Mucosa of descending colon (tissue), 3 donors: ENCODE results near the gene PDLIM5. TPM values are rescaled to one million over a fixed set of nuclear protein-coding genes. Genes with fewer than 3 reads are reported as not detected.
"Not testable (repeated sequence)": the region's sequence is repeated elsewhere in the genome, so short reads cannot be mapped to it uniquely, and the experiment has no call there.

Experiments used
- ATAC-seq: fragments of 200-7000 bp; cut with Tn5 transposase; one replicate; pipeline ENCODE4 v1.9.1; 2020; ENCODE audit warnings: mild to moderate bottlenecking, moderate library complexity
- DNase-seq, 3 donors: peaks; one replicate each; pipeline ENCODE4 v3.0.0-alpha.2; 2020
- H3K36me3 ChIP-seq: fragments of 200-600 bp; one replicate; pipeline ENCODE4 v1.8.0; 2021; ENCODE audit warnings: low read depth, mild to moderate bottlenecking
- H3K4me1 ChIP-seq: fragments of 200-600 bp; one replicate; pipeline ENCODE4 v1.8.0; 2021; ENCODE audit warnings: low read depth, mild to moderate bottlenecking
- H3K4me3 ChIP-seq: fragments of 200-600 bp; one replicate; pipeline ENCODE4 v1.8.0; 2021; ENCODE audit warnings: mild to moderate bottlenecking
- H3K9me3 ChIP-seq: fragments of 200-600 bp; one replicate; pipeline ENCODE4 v1.8.0; 2021; ENCODE audit warnings: mild to moderate bottlenecking
- intact Hi-C, 2 donors: fragments of 100-400 bp; cut with DNase I in 1 of 2; cut with micrococcal nuclease in 1 of 2; formaldehyde crosslinking; loops; one replicate each; pipeline versions ENCODE4 v1.11.0 to v1.11.1; 2022; cut with DNase I, micrococcal nuclease
- total RNA-seq, 3 donors: library from RNA; stranded (reverse); fragmentation: NEBNext Ultra II Directional in 2 of 3; extraction: Animal tissue kit (Norgen Biotek cat#: 25700) in 2 of 3; gene quantifications; one replicate each; pipeline versions ENCODE4 v1.2.1 to v1.2.4, GENCODE V29; 2021 to 2023
- TF ChIP-seq, protein P1 (sequence below): fragments of 200-600 bp; IDR thresholded peaks from one replicate; pipeline ENCODE4 v1.8.0; 2022; ENCODE audit warnings: antibody characterized with exemption, mild to moderate bottlenecking
- donor health status: DM: no; HTN: no; CAD: no; lungs with moderate emphysema.
- donor health status: DM: no; HTN: no; CAD: no.
- donor health status: DM: no; HTN: yes; CAD: no.

The PDLIM5 gene
- total RNA-seq, 3 donors from 2014 or later: 137 to 183 (median 160) TPM

GRCh38 chr4:94654714-94655113 lies 203.0 kb downstream of the PDLIM5 start:
- intact Hi-C loops: no loop called here
- no peaks in the 10 kb centered on the region for H3K36me3 ChIP-seq
- ATAC-seq (no peak), DNase-seq (no peak)
- H3K4me3 ChIP-seq: no peak overlapping the region
- peaks cover 7% of the 10 kb centered on the region for H3K4me1 ChIP-seq
- TF ChIP-seq, protein P1, sequence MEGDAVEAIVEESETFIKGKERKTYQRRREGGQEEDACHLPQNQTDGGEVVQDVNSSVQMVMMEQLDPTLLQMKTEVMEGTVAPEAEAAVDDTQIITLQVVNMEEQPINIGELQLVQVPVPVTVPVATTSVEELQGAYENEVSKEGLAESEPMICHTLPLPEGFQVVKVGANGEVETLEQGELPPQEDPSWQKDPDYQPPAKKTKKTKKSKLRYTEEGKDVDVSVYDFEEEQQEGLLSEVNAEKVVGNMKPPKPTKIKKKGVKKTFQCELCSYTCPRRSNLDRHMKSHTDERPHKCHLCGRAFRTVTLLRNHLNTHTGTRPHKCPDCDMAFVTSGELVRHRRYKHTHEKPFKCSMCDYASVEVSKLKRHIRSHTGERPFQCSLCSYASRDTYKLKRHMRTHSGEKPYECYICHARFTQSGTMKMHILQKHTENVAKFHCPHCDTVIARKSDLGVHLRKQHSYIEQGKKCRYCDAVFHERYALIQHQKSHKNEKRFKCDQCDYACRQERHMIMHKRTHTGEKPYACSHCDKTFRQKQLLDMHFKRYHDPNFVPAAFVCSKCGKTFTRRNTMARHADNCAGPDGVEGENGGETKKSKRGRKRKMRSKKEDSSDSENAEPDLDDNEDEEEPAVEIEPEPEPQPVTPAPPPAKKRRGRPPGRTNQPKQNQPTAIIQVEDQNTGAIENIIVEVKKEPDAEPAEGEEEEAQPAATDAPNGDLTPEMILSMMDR: no peak
- H3K9me3 ChIP-seq: no peaks in the 10 kb centered on the region

DNA sequence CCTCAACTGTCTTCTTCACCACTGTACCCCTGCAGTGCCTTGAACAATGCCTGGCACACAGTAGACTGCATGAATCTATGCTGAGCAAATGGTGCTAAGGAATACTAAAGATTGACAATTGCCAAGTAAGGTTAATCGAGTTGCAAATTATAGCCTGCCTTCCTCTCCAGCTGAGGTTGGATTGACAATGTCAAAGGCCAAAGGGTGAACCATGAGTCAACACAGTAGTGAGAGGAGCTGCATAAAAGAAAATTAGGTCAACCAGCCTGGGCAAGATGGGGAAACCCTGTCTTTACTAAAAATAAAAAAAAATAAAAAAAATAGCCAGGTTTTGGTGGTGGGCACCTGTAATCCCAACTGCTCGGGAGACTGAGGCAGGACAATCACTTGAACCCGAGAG lies 208.9 kb downstream of the PDLIM5 start:
- H3K4me1 ChIP-seq: no peaks in the 10 kb centered on the region
- H3K4me3 ChIP-seq: no peak overlapping the region
- intact Hi-C loops: no loop called here
- no peaks in the 10 kb centered on the region for H3K9me3 ChIP-seq
- DNase-seq: no peak
- no peaks in the 10 kb centered on the region for H3K36me3 ChIP-seq
- TF ChIP-seq, protein P1: no peak
- ATAC-seq: no peak

DNA sequence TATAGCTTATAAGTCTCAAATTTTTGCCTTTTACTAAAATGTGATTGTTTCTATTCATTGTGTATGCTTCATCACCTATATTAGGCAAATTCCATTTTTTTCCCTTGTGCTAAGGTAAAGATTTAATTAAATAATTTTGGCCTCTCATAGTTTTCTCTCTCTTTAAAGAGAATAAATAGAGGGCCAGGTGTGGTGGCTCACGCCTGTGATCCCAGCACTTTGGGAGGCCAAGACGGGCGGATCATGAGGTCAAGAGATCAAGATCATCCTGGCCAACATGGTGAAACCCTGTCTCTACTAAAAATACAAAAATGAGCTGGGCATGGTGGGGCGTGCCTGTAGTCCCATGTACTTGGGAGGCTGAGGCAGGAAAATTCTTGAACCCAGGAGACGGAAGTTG lies 213.3 kb downstream of the PDLIM5 start:
- H3K9me3 ChIP-seq, DNase-seq, ATAC-seq, H3K4me1 ChIP-seq, intact Hi-C loops, H3K4me3 ChIP-seq, H3K36me3 ChIP-seq: not testable (repeated sequence)

GRCh38 chr4:94665500-94666404 lies 214.0 kb downstream of the PDLIM5 start:
- Histone ChIP-seq H3K4me1 (no peaks in the 10 kb centered on the region), H3K9me3 (no peaks in the 10 kb centered on the region), H3K36me3 (no peaks in the 10 kb centered on the region), H3K4me3 (no peak overlapping the region)
- DNase-seq (no peak), ATAC-seq (peak; percentile 78)
- intact Hi-C loops: no loop called here
- TF ChIP-seq, protein P1: no peak

- DNase-seq: no peak
- Histone ChIP-seq H3K9me3 (no peaks in the 10 kb centered on the region), H3K4me3 (no peak overlapping the region), H3K36me3 (no peaks in the 10 kb centered on the region), H3K4me1 (no peaks in the 10 kb centered on the region)
- no peak for ATAC-seq
- intact Hi-C loops: no loop called here
- TF ChIP-seq, protein P1: no peak
Observed at GRCh38 chr4:94668724-94669123, 217.0 kb downstream of the PDLIM5 start.
